Activated naive CD4-positive, alpha-beta T cell treated with anti-CD3 and anti-CD28 coated beads, Interleukin-2, amount 50 U/mL, for 16 hours (primary cell): ENCODE measurements around the gene CRYGB.

Source experiments
- DNase-seq: peaks from one replicate; pipeline ENCODE4 v3.0.0-alpha.2; 2020

CRYGB gene

GRCh38 chr2:208146006-208146405 lies at the start of gene CRYGB:
CRYGB (minus strand) TSS chr2:208146158; CDS start chr2:208146120, 38 bp downstream.
- no peak for DNase-seq

DNA sequence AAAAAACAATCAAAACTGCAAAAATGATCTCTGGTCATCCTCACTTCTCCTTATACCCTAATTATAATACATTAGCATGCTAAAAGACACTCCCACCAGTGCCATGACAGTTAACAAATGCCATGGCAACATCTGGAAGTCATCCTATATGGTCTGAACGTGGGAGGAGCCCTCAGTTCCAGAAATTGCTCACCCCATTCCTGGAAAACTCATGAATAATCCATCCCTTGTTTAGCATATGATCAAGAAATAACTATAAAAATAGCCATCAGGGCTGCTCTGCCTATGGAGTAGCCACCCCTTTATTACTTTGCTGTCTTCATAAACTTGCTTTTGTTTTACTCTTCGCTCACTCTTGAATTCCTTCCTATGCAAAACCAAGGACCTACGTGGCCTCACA lies 49.6 kb upstream of the CRYGB start:
- no peak for DNase-seq

DNA sequence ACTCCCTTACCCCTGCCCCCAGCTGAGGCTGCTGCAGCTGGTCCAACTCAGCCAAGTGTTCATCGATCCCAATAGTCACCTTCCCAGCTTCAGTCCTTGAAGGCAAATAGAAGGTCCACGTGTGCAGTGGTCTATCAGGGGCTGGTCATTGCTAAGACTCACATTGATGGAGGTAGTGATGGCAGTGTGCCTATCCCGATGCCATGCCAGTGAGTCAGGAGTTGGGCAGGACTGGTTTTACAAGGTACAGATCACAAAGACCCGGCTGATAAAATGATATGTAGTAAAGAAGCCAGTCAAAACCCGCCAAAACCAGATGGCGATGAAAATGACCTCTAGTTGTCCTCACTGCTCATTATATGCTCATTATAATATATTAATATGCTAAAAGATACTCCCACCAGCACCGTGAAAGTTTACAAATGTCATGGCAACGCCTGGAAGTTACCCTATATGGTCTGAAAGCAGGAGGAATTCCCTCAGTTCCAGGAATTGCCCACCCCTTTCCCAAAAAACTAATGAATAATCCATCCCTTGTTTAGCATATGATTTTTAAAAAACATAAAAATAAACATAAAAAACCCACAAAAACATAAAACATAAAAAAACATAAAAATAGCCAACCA lies 46.8 kb upstream of the CRYGB start:
- DNase-seq = no peak

GRCh38 chr2:208189810-208190503 lies 44.0 kb upstream of the CRYGB start, which contains the start of gene C2orf80:
C2orf80 (minus strand) TSS chr2:208190030; CDS start chr2:208186986, 3,044 bp downstream.
- no peak for DNase-seq

GRCh38 chr2:208189069-208189809 lies 43.3 kb upstream of the CRYGB start:
- no peak for DNase-seq

GRCh38 chr2:208186893-208187292 lies 40.9 kb upstream of the CRYGB start:
- DNase-seq = no peak

DNA sequence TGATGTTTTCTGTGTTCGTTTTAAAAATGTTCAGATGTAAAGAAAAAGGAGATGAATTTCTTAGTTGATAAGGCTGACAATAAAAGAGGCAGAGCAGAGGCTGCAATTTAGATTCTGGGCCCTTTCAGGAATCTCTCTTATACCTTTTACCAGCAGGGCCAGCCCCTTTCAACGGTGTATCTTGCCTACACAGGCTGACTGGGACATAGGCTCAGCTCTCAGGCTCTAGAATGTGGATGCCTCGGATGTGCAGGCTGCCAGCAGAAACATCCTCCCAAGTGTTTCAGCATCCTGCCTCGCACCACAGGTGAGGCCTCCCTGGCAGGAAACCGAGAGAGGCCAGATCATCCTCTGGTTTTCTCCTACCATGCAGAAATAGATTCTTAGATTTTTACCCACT lies 40.5 kb upstream of the CRYGB start:
- no peak for DNase-seq

- DNase-seq = no peak
Observed at GRCh38 chr2:208183972-208184705, 38.2 kb upstream of the CRYGB start.

- no peak for DNase-seq
Observed at GRCh38 chr2:208183526-208183925, 37.6 kb upstream of the CRYGB start.

DNA sequence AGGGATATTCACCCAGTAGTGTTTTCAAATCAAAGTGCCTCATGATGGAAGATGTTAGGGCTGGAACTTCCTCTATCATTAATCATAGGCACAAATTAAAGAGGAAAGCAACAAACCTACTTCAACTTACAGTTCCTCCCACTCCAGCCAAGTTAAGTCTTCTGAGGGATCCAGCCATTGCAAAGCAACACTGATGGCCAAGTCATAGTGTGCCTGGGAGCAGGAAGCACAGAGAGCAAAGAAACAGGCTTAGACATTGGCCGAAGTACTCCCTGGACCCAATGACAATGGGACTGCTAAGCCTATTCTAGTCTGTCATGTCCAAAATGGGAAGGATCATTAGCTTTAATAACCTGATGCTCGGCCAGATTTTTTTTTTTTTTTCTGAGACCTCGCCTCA lies 36.9 kb upstream of the CRYGB start:
- DNase-seq = no peak

DNA sequence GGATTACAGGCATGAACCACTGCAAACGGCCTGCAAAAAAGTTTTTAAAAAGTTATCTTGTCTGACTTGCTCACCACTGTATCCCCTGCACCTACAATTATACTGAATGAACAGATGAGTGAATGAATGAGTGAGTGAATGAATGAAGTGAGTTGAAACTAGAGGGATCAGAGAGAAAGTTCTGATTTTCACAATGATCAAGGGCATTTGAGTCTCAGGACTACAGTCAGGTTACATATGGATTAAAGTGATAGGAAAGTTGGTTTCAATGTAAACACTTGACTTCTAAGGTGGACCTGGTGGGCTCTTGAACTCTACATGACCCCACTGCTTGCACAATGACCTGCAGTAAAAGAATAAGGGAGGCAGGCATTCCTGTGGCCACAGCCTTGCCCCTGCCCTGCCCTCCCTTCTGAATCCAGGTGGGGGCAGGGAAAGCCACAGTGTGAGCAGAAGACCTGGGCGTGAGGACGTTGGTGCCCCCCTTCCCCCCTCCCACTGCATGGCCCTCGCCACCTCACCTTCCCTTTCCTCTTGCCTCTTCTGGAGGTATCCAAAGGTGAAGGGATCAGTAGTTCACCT lies 33.2 kb upstream of the CRYGB start:
- DNase-seq = no peak

DNA sequence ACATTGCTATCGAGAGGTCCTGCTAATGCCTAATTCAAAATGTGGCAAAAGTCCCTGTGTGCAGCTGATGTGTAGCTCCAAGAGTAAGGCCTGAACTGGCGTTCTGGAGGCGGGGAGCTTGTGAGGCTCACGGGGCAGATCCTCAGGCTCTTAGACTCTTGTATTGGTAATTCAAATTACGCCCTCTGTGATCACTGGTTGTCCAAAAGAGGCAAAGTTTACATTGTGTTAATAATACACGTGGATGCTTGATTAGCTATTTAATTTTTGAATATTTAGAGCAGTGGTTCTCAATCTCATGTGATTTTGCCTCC lies 29.8 kb upstream of the CRYGB start:
- no peak for DNase-seq

GRCh38 chr2:208175069-208175839 lies 29.3 kb upstream of the CRYGB start:
- peak; percentile 51 for DNase-seq

DNA sequence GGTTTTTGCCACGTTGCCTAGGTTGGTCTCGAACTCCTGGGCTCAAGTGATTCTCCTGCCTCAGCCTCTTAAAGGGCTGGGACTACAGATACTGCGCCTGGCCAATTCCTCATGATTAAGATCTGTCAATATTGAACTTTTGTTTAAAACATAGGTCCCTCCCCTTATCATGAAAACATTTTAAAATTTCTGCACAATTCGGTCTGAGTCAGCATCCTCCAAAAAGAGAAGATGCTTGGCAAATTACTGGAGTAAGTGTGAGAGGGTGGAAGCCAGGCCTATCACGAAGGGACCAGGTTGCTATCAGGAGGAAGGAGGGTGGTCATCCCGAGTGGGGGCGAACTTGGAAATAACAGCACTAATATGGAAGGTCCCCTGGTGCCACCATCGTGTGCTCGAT lies 28.2 kb upstream of the CRYGB start:
- DNase-seq = no peak

DNA sequence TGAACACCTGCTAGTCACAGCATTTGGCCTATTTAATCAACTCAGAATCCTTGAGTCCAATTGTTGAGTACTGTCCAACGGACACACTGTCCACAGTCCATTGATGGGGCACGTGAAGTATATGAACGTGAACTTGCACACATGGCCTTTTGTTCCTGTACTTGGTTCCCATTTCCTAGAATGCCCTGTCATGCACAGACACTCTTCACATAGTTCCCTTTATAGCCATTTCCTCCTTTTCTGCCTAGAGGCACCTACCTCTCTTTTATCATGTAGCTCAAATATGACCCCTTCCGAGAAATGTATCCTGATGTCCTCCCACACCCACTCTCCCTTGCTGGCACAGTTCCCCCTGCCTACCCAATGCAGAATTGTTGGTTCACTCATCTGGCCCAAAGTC lies 26.2 kb upstream of the CRYGB start:
- no peak for DNase-seq

- DNase-seq = no peak
Observed at GRCh38 chr2:208164951-208165755, 19.2 kb upstream of the CRYGB start.

GRCh38 chr2:208163489-208163888 lies 17.5 kb upstream of the CRYGB start, which contains the start of gene CRYGA:
CRYGA (minus strand) TSS chr2:208163589; CDS start chr2:208163556, 33 bp downstream.
- DNase-seq = no peak

DNA sequence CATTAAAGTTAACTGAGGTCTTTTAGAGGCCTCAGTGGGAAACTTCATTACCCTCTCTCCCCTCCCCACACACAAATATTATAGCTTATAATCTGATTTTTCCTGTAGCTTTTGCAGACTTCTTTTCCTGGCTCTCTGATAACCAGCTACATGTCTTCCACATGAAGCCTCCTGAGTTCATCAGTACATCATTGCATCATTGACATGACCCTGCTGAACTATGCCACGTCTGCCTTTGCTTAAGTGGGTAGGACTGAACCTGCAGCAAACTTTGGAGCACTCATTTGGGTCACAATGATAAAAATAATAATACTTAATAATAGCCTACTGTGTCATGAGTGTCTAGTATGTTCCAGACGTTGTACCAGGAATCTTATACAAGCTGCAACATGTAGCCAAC lies 10.5 kb upstream of the CRYGB start:
- DNase-seq = no peak

- DNase-seq = no peak
Observed at GRCh38 chr2:208153156-208153555, 7.2 kb upstream of the CRYGB start.

GRCh38 chr2:208150956-208151355 lies 5.0 kb upstream of the CRYGB start:
- no peak for DNase-seq

DNA sequence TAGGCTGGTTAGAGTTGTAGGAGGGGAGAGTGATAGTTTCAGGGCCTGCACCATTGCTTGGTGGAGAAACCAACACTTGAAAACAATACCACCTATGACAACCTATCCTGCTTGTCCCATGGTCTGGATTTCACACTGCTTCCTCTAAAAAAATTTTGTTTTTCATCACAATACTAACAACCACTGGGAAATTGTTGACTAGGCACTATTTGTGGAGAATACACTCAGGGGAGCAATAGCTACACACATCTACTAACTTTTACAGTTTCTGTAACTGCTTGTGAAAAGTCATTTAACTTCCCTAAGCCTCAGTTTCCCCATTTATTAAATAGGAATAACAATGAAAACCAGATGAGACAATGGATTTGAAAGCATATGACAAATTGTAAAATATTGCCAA lies 4.1 kb upstream of the CRYGB start:
- no peak for DNase-seq
